Ishikawa (cell line): ENCODE results near the gene ABCC4.

Experiments
- EP300 ChIP-seq: IDR thresholded peaks from 2 replicates; pipeline ENCODE4 v1.6.1; 2012; ENCODE audit warnings: borderline replicate concordance
- NFIC ChIP-seq: IDR thresholded peaks from 2 replicates; pipeline ENCODE4 v1.6.1; 2012
- RAD21 ChIP-seq: IDR thresholded peaks from 2 replicates; pipeline ENCODE4 v1.6.1; 2012; ENCODE audit warnings: low read depth
- TEAD4 ChIP-seq: IDR thresholded peaks from 2 replicates; pipeline ENCODE4 v1.6.1; 2012
- YY1 ChIP-seq: IDR thresholded peaks from 2 replicates; pipeline ENCODE4 v1.6.1; 2012; ENCODE audit warnings: low read depth
- TF ChIP-seq, protein P1 (sequence below): IDR thresholded peaks from 2 replicates; pipeline ENCODE4 v1.6.1; 2012

DNA sequence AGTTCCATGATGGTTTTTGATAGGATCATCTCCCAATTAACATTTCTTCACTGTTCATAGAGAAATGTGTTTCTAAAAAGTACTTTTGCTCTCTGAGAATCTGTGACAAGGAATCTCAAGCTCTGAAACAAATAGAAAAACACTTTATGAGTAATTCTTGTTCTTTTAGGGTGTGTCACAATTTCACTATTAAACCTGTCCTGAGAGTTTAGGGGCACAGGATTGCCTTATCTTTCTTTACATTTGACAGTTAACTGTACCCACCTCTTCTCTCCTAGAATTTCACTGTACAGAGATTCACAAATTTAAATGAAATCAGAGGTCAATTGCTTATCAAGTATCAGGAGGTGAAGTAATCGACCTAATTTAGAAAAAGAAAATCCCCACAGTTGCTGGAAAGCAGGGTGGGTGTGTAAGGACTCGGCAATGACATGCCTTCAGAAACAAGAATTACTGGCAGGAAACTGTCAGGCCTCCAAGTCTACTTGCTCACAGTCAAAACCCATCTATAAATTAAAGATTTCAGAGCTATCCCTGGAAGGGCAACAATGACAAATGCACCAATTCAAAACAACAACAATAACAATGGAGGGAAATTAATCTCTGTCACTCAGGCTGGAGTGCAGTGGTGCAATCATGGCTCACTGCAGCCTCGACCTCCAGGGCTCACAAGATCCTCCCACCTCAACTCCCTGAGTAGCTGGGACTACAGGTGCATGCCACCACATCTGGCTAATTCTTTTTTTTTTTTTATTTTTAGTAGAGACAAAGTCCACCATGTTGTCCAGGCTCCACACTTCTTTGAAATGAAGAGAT lies 250.2 kb downstream of the ABCC4 start:
- TF ChIP-seq TEAD4 (no peak), EP300 (no peak), NFIC (no peak), RAD21 (no peak), YY1 (no peak)
- TF ChIP-seq, protein P1, sequence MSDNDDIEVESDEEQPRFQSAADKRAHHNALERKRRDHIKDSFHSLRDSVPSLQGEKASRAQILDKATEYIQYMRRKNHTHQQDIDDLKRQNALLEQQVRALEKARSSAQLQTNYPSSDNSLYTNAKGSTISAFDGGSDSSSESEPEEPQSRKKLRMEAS = no peak
